ENCODE data around the gene GLMP. TPM values are rescaled to one million over a fixed set of nuclear protein-coding genes. Genes with fewer than 3 reads are reported as not detected.

Gene GLMP
- total and polyA plus RNA-seq, 2 donors (not counting 1 experiment from before 2014, with no cell fraction given) = 10.2 to 21.2 TPM

DNA sequence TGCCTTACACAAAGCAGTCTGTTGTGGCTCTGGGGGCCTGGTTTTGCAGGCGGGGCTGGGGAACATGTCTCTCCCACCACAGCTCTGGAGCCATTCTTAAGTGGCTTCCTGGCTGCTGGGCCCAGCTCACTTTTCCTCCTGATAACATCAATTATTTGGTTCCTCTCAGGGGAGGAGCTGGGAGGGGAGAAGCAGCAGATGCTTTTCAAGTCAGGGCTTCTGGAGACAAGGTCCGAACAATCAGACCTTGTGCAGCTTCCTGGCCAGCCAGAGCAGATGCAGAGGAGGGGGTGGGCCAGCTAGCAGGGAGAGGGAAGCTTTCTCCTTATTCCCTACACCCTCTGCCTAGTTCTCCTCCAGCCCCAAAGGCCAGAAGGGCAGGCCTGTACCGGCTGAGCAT, 44.0 kb downstream of the GLMP start:
- TF ChIP-seq, protein P1, sequence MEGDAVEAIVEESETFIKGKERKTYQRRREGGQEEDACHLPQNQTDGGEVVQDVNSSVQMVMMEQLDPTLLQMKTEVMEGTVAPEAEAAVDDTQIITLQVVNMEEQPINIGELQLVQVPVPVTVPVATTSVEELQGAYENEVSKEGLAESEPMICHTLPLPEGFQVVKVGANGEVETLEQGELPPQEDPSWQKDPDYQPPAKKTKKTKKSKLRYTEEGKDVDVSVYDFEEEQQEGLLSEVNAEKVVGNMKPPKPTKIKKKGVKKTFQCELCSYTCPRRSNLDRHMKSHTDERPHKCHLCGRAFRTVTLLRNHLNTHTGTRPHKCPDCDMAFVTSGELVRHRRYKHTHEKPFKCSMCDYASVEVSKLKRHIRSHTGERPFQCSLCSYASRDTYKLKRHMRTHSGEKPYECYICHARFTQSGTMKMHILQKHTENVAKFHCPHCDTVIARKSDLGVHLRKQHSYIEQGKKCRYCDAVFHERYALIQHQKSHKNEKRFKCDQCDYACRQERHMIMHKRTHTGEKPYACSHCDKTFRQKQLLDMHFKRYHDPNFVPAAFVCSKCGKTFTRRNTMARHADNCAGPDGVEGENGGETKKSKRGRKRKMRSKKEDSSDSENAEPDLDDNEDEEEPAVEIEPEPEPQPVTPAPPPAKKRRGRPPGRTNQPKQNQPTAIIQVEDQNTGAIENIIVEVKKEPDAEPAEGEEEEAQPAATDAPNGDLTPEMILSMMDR (IDR thresholded peaks at IDR 0.05) = no peak
- no peak for TF ChIP-seq EZH2 (IDR thresholded peaks at IDR 0.05; ENCODE audit: borderline replicate concordance, insufficient read depth, low read depth, low read length, poor library complexity, severe bottlenecking)
- Histone ChIP-seq H3K9ac (ENCODE audit: low read length) (no peak overlapping the region), H3K4me2 (replicated peaks; ENCODE audit: low read depth, low read length, poor library complexity, severe bottlenecking) (no peak overlapping the region), H2AFZ (ENCODE audit: insufficient read depth, low read depth, low read length, poor library complexity, severe bottlenecking) (no peak overlapping the region), H3K27me3 (replicated peaks in 1 of 4; ENCODE audit: control extremely low read depth in 1 of 4, control insufficient read depth in 3 of 4, insufficient read depth in 4 of 4, low read length in 3 of 4) (no peaks in the 10 kb centered on the region), H3K27ac (ENCODE audit: low read length in 2 of 2) (no peak overlapping the region), H3K4me1 (ENCODE audit: control insufficient read depth in 2 of 2, insufficient read depth in 2 of 2, low read length in 2 of 2) (no peaks in the 10 kb centered on the region), H4K20me1 (ENCODE audit: control insufficient read depth, insufficient read depth, low read length, poor library complexity, severe bottlenecking) (no peaks in the 10 kb centered on the region), H3K79me2 (ENCODE audit: control insufficient read depth, insufficient read depth, low read length) (no peaks in the 10 kb centered on the region), H3K9me3 (ENCODE audit: control extremely low read depth in 1 of 3, control insufficient read depth in 2 of 3, insufficient read depth in 1 of 3, low read length in 2 of 3) (no peaks in the 10 kb centered on the region), H3K4me3 (ENCODE audit: control extremely low read depth in 1 of 5, extremely low read depth in 1 of 5, insufficient read depth in 1 of 5, low read depth in 2 of 5, low read length in 4 of 5) (no peak overlapping the region), H3K36me3 (replicated peaks in 1 of 2; ENCODE audit: control extremely low read depth in 1 of 2, control insufficient read depth in 1 of 2, extremely low read depth in 1 of 2, insufficient read depth in 2 of 2, low read length in 1 of 2) (peaks cover 4 to 55% of the 10 kb centered on the region in 2 experiments)
- POLR2A ChIA-PET = no interaction called here
- DNase-seq (no peak), ATAC-seq (ENCODE audit: low read depth) (no peak)
- Mint-ChIP-seq H3K4me1 (peaks cover under 1% of the 10 kb centered on the region), H3K4me3 (no peak overlapping the region), H3K27me3 (no peaks in the 10 kb centered on the region), H3K9me3 (ENCODE audit: insufficient read depth) (no peaks in the 10 kb centered on the region), H3K27ac (no peak overlapping the region)
- 55% methylated on average over 2 of the region's 3 CpGs for WGBS (ENCODE audit: insufficient coverage)
- CTCF ChIA-PET = interaction anchor here (0.5 kb wide), 1 partner anchor 51 kb away, joined by 4 read pairs; no protein-coding TSS in a partner anchor
- intact Hi-C loops (cut with micrococcal nuclease) = no loop called here

DNA sequence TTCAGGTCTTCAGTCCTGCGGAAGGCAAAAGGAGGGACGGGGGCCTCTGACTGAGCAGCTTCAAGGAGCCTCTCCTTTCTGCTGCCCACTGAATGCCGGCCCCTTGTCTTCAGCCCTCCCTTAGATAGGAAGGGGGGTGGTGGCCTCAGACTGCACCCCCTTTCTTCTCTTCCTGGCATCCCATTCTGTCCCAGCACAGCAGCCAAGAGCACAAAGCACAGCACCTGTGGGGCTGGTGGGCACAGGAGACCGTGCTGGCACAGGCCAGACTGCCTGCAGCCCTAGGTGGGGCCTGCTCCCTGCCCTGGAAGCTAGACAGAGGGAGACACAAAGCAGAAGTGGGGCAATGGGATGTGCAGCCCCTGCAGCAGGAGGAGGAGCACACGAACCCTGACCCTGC, 45.9 kb downstream of the GLMP start:
- TF ChIP-seq, protein P1 (IDR thresholded peaks at IDR 0.05) = no peak
- no peak for TF ChIP-seq EZH2 (IDR thresholded peaks at IDR 0.05; ENCODE audit: borderline replicate concordance, insufficient read depth, low read depth, low read length, poor library complexity, severe bottlenecking)
- Mint-ChIP-seq H3K9me3 (ENCODE audit: insufficient read depth) (no peaks in the 10 kb centered on the region), H3K27me3 (peaks cover 7% of the 10 kb centered on the region), H3K27ac (no peak overlapping the region), H3K4me3 (no peak overlapping the region), H3K4me1 (peaks cover 17% of the 10 kb centered on the region)
- Histone ChIP-seq H3K4me1 (ENCODE audit: control insufficient read depth in 2 of 2, insufficient read depth in 2 of 2, low read length in 2 of 2) (peaks cover 14 to 15% of the 10 kb centered on the region in 2 donors), H3K9ac (ENCODE audit: low read length) (no peak overlapping the region), H4K20me1 (ENCODE audit: control insufficient read depth, insufficient read depth, low read length, poor library complexity, severe bottlenecking) (no peaks in the 10 kb centered on the region), H3K27ac (ENCODE audit: low read length in 2 of 2) (no peak overlapping the region), H3K36me3 (replicated peaks in 1 of 2; ENCODE audit: control extremely low read depth in 1 of 2, control insufficient read depth in 1 of 2, extremely low read depth in 1 of 2, insufficient read depth in 2 of 2, low read length in 1 of 2) (peaks cover 3 to 45% of the 10 kb centered on the region in 2 experiments), H3K4me2 (replicated peaks; ENCODE audit: low read depth, low read length, poor library complexity, severe bottlenecking) (no peak overlapping the region), H3K4me3 (ENCODE audit: control extremely low read depth in 1 of 5, extremely low read depth in 1 of 5, insufficient read depth in 1 of 5, low read depth in 2 of 5, low read length in 4 of 5) (no peak overlapping the region), H2AFZ (ENCODE audit: insufficient read depth, low read depth, low read length, poor library complexity, severe bottlenecking) (no peak overlapping the region), H3K27me3 (replicated peaks in 1 of 4; ENCODE audit: control extremely low read depth in 1 of 4, control insufficient read depth in 3 of 4, insufficient read depth in 4 of 4, low read length in 3 of 4) (peaks cover 0 to 12% (median 0%) of the 10 kb centered on the region in 4 experiments), H3K9me3 (ENCODE audit: control extremely low read depth in 1 of 3, control insufficient read depth in 2 of 3, insufficient read depth in 1 of 3, low read length in 2 of 3) (peaks cover 0 to 2% (median 0%) of the 10 kb centered on the region in 3 donors), H3K79me2 (ENCODE audit: control insufficient read depth, insufficient read depth, low read length) (no peaks in the 10 kb centered on the region)
- POLR2A ChIA-PET = no interaction called here
- CTCF ChIA-PET = no interaction called here
- no peak for ATAC-seq (ENCODE audit: low read depth)
- DNase-seq = no peak
- WGBS (ENCODE audit: insufficient coverage) = 93% methylated on average over 2 of the region's 5 CpGs
- intact Hi-C loops (cut with micrococcal nuclease) = no loop called here
